KBM-7 (cell line): ENCODE data around the gene MYO1D.
"Not testable (repeated sequence)": the region's sequence is repeated elsewhere in the genome, so short reads cannot be mapped to it uniquely, and the experiment has no call there.

Experiments
- DNase-seq: peaks from one replicate; pipeline ENCODE4 v3.0.0-alpha.2; 2015
- in situ Hi-C: fragments of 300-500 bp; cut with MboI; formaldehyde crosslinking; loops from 2 replicates; pipeline ENCODE4 v1.14.3; 2020; ENCODE audit warnings: low sequenced_read_pairs, low pct_unique_long_range_greater_than_20kb, mixed read lengths

Gene MYO1D

GRCh38 chr17:32755045-32755805, 121.7 kb downstream of the MYO1D start:
- peak; percentile 80 for DNase-seq
- in situ Hi-C loops, result loop anchor here (25.0 kb wide), 1 partner anchor 268 kb away; the partner anchor contains the start of gene CDK5R1

GRCh38 chr17:32752934-32753333, 124.0 kb downstream of the MYO1D start:
- no peak for DNase-seq
- in situ Hi-C loops, result loop anchor here (25.0 kb wide), 1 partner anchor 266 kb away; the partner anchor contains the start of gene CDK5R1

- DNase-seq, result no peak
- in situ Hi-C loops, result no loop called here
Measured at GRCh38 chr17:32747856-32748255, 129.1 kb downstream of the MYO1D start.

GRCh38 chr17:32746698-32747097, 130.2 kb downstream of the MYO1D start:
- in situ Hi-C loops, result no loop called here
- DNase-seq, result no peak

- DNase-seq, result no peak
Measured at GRCh38 chr17:32746280-32746679, 130.6 kb downstream of the MYO1D start.

GRCh38 chr17:32742681-32743538, 134.0 kb downstream of the MYO1D start:
- in situ Hi-C loops, result no loop called here
- peak; percentile 62 for DNase-seq

More at GRCh38 chr17:32746280-32746679, 130.6 kb downstream of the MYO1D start:
- in situ Hi-C loops, result no loop called here

GRCh38 chr17:32741381-32741780, 135.5 kb downstream of the MYO1D start:
- in situ Hi-C loops, result no loop called here
- DNase-seq, result no peak

- DNase-seq, result no peak
Measured at GRCh38 chr17:32739722-32740121, 137.2 kb downstream of the MYO1D start.

GRCh38 chr17:32739151-32739550, 137.8 kb downstream of the MYO1D start:
- DNase-seq, in situ Hi-C loops: not testable (repeated sequence)

More at GRCh38 chr17:32739722-32740121, 137.2 kb downstream of the MYO1D start:
- in situ Hi-C loops, result no loop called here

- no peak for DNase-seq
- in situ Hi-C loops, result no loop called here
Measured at GRCh38 chr17:32733401-32733800, 143.5 kb downstream of the MYO1D start.

GRCh38 chr17:32732900-32733299, 144.0 kb downstream of the MYO1D start:
- in situ Hi-C loops, result no loop called here
- DNase-seq, result no peak

- DNase-seq, result no peak
- in situ Hi-C loops, result no loop called here
Measured at GRCh38 chr17:32732296-32732642, 144.7 kb downstream of the MYO1D start.

- no peak for DNase-seq
- in situ Hi-C loops, result no loop called here
Measured at GRCh38 chr17:32731556-32732295, 145.2 kb downstream of the MYO1D start.

- no peak for DNase-seq
- in situ Hi-C loops, result no loop called here
Measured at GRCh38 chr17:32727681-32728080, 149.2 kb downstream of the MYO1D start.

- in situ Hi-C loops, result no loop called here
Measured at GRCh38 chr17:32725697-32726096, 151.2 kb downstream of the MYO1D start.

GRCh38 chr17:32723310-32723955, 153.5 kb downstream of the MYO1D start:
- in situ Hi-C loops, result no loop called here

More at GRCh38 chr17:32725697-32726096, 151.2 kb downstream of the MYO1D start:
- DNase-seq, result no peak

GRCh38 chr17:32722733-32723132, 154.2 kb downstream of the MYO1D start:
- no peak for DNase-seq
- in situ Hi-C loops, result no loop called here

More at GRCh38 chr17:32723310-32723955, 153.5 kb downstream of the MYO1D start:
- no peak for DNase-seq

- in situ Hi-C loops, result no loop called here
- no peak for DNase-seq
Measured at GRCh38 chr17:32720671-32721070, 156.3 kb downstream of the MYO1D start.

GRCh38 chr17:32719689-32720088, 157.2 kb downstream of the MYO1D start:
- DNase-seq, result no peak
- in situ Hi-C loops, result no loop called here
